ENCODE results near the gene PEPD. TPM values are rescaled to one million over a fixed set of nuclear protein-coding genes. Genes with fewer than 3 reads are reported as not detected.

The PEPD gene
- total RNA-seq, 2 experiments from 2014 or later, result 38.1 to 44.5 TPM

DNA sequence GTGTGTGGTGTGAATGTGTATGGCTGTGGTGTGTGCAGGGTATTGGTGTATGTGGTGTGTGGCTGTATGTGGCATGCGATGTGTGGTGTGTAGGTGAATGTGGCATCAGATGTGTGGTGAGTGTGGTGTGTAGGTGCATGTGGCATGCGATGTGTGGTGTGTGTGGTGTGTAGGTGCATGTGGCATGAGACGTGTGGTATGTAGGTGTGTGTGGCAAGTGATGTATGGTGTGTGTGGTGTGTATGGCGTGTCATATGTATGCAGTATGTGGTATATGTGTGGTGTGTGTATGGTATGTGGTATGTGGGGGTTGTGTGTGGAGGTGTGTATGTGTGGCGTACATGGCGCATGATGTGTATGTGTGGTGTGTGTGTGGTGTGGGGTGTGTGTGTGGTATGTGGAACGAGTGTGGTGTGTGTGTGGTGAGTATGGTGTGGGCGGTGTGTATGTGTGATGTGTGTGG, 63.4 kb downstream of the PEPD start:
- DNase-seq, result no peak
- H3K9me3 Mint-ChIP-seq, result no peaks in the 10 kb centered on the region
- POLR2A ChIA-PET, result no interaction called here
- no peaks in the 10 kb centered on the region for H3K4me1 Mint-ChIP-seq
- no peak overlapping the region for H3K27ac Mint-ChIP-seq
- no peaks in the 10 kb centered on the region for H3K36me3 Mint-ChIP-seq (ENCODE audit: low read depth)
- CTCF ChIA-PET, result no interaction called here
- no peak overlapping the region for H3K4me3 Mint-ChIP-seq
- H3K27me3 Mint-ChIP-seq, result no peaks in the 10 kb centered on the region

GRCh38 chr19:33456845-33457220, 64.8 kb downstream of the PEPD start:
- no peak for DNase-seq
- no peaks in the 10 kb centered on the region for H3K9me3 Mint-ChIP-seq
- no peaks in the 10 kb centered on the region for H3K4me1 Mint-ChIP-seq
- no peak overlapping the region for H3K27ac Mint-ChIP-seq
- CTCF ChIA-PET, result no interaction called here
- H3K36me3 Mint-ChIP-seq (ENCODE audit: low read depth), result no peaks in the 10 kb centered on the region
- no peaks in the 10 kb centered on the region for H3K27me3 Mint-ChIP-seq
- H3K4me3 Mint-ChIP-seq, result no peak overlapping the region
- POLR2A ChIA-PET, result no interaction called here

GRCh38 chr19:33456076-33456844, 65.3 kb downstream of the PEPD start:
- Mint-ChIP-seq H3K27ac (no peak overlapping the region), H3K4me3 (no peak overlapping the region), H3K9me3 (no peaks in the 10 kb centered on the region), H3K4me1 (no peaks in the 10 kb centered on the region), H3K36me3 (ENCODE audit: low read depth) (no peaks in the 10 kb centered on the region), H3K27me3 (no peaks in the 10 kb centered on the region)
- POLR2A ChIA-PET, result no interaction called here
- CTCF ChIA-PET, result interaction anchor here (0.9 kb wide), 1 partner anchor 322 kb away, joined by 3 read pairs; no protein-coding TSS in a partner anchor
- no peak for DNase-seq

DNA sequence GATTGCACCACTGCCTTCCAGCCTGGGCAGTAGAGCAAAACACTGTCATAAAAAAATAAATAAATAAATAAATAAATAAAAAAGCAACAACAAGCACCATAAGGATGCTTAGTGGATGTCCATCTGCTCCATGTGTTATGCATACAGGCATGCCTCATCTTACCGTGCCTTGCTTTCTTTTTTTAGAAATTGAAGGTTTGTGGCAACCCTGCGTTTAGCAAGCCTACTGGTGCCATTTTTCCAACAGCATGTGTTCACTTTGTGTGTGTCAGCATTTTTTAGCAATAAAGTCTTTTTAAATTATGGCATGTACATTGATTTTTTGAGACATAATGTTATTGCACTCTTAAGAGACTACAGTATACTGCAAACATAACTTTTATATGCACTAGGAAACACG, 68.3 kb downstream of the PEPD start:
- no peaks in the 10 kb centered on the region for H3K4me1 Mint-ChIP-seq
- POLR2A ChIA-PET, result no interaction called here

DNA sequence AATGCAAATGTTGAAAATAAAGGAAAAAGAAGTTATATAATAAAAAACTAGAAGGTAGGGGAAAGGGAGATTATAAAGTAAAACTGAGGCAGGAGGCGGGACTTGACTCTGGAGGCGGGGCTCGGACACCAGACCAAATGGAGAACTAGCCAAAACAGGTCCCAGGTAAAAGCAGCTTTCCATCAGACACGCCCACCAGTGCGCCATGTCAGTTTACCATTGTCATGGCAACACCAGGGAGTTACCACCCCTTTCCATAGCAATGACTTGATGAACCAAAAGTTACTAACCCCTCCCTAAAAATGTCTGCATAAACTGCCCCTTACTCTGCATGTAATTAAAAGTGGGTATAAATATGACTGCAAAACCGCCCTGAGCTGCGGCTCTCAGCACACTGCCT, 70.9 kb downstream of the PEPD start:
- CTCF ChIA-PET, result no interaction called here
- no peak for DNase-seq
- no peaks in the 10 kb centered on the region for H3K4me1 Mint-ChIP-seq
- POLR2A ChIA-PET, result no interaction called here
- no peak overlapping the region for H3K27ac Mint-ChIP-seq
- no peaks in the 10 kb centered on the region for H3K9me3 Mint-ChIP-seq
- H3K4me3 Mint-ChIP-seq, result no peak overlapping the region
- no peaks in the 10 kb centered on the region for H3K36me3 Mint-ChIP-seq (ENCODE audit: low read depth)
- no peaks in the 10 kb centered on the region for H3K27me3 Mint-ChIP-seq

More for the DNA sequence above, 68.3 kb downstream of the PEPD start:
- Mint-ChIP-seq H3K9me3 (no peaks in the 10 kb centered on the region), H3K36me3 (ENCODE audit: low read depth) (no peaks in the 10 kb centered on the region), H3K27ac (no peak overlapping the region), H3K27me3 (no peaks in the 10 kb centered on the region), H3K4me3 (no peak overlapping the region)
- CTCF ChIA-PET, result no interaction called here
- DNase-seq, result no peak

DNA sequence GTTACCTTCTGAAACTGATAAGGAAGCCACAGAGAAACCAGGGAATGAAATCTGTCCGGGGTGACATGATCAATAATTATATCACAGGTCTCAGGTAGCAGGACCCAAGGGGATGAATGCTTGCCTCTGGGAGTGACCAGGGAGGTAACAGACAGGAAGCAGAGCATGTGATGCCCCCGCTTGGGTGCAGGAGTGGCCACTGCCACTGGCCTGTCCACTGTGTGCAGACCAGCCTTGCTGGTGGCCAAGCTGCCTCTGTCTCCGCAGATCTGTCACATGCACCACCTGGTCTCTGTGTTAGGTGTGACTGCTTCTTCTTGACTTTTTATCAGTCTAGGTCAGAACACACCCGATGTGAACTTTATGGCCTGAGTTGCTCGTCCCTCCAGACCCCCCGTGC, 71.8 kb downstream of the PEPD start:
- H3K4me3 Mint-ChIP-seq, result no peak overlapping the region
- DNase-seq, result no peak
- H3K36me3 Mint-ChIP-seq (ENCODE audit: low read depth), result no peaks in the 10 kb centered on the region
- ChIA-PET POLR2A (no interaction called here), CTCF (interaction anchor here (1.8 kb wide), 1 partner anchor 43 kb away, joined by 4 read pairs; no protein-coding TSS in a partner anchor)
- H3K27me3 Mint-ChIP-seq, result no peaks in the 10 kb centered on the region
- H3K4me1 Mint-ChIP-seq, result no peaks in the 10 kb centered on the region
- H3K27ac Mint-ChIP-seq, result no peak overlapping the region
- no peaks in the 10 kb centered on the region for H3K9me3 Mint-ChIP-seq

DNA sequence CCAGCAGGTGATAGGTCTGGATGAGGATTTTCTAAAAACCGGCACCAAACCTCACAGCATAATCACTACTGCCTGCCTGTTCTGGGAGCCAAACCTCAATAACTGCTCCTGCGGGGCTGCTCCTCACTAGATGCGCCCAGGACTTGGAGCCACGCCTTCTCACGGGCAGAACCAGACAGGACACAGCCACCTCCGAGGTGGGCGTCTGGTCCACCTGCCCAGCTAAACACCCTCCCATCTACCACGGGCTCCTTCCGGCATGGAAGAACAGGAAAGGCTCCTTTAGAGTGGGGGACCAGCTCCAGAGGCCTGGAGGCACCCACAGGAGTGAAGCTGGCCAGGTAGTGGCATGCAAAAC, 73.5 kb downstream of the PEPD start:
- ChIA-PET CTCF (interaction anchor here (0.6 to 1.8 kb wide), 2 partner anchors 7 to 42 kb away, joined by 3 to 4 read pairs; no protein-coding TSS in a partner anchor), POLR2A (no interaction called here)
- no peak for DNase-seq
- Mint-ChIP-seq H3K9me3 (no peaks in the 10 kb centered on the region), H3K4me3 (no peak overlapping the region), H3K36me3 (ENCODE audit: low read depth) (no peaks in the 10 kb centered on the region), H3K4me1 (no peaks in the 10 kb centered on the region), H3K27ac (no peak overlapping the region), H3K27me3 (no peaks in the 10 kb centered on the region)

DNA sequence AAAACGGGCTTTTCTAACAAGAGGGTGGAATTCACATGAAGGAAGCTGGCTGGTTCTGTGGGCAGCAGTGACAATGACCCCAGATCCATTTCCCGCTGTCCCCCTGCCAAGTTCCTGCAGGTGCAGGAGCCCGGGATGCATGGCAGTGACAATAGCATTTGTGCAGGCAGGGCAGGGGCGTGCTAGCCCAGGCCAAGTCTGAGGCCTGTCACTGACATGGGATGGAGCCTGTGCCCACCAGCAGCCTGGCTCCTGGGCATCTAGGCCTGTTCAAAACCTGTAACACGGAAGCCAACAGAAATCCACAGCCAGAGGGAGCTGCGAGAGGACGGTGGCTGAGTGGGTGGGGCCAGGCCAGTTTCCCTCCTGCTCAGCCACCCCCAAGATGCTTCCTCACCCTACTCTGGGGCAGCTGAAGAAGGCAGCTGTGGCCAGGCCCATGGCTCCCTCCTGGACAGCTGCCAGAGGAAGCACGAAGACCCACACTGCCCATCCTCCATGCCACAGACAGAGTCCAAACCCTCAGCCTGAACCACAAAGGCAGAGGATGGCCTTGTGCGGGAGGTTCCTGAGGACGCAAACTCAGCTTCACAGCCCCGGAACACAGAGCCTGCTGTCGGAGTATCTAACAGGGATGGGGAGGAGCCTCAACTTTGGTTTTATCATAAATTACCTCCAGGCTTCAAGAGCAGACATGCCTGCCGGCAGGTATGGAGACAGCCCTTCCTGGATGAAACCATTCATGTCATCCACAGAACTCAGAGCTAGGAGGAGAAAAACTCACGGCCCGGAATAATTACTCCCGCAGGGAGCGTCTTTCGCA, 74.0 kb downstream of the PEPD start:
- no peaks in the 10 kb centered on the region for H3K27me3 Mint-ChIP-seq
- DNase-seq, result no peak
- no peak overlapping the region for H3K4me3 Mint-ChIP-seq

GRCh38 chr19:33446330-33447293, 75.0 kb downstream of the PEPD start:
- no peaks in the 10 kb centered on the region for H3K36me3 Mint-ChIP-seq (ENCODE audit: low read depth)
- CTCF ChIA-PET, result interaction anchor here (0.5 to 1.0 kb wide), 2 partner anchors 331 to 732 kb away, joined by 4 read pairs; no protein-coding TSS in a partner anchor
- peaks cover 1% of the 10 kb centered on the region for H3K4me1 Mint-ChIP-seq
- H3K27ac Mint-ChIP-seq, result no peak overlapping the region
- DNase-seq, result no peak
- no peaks in the 10 kb centered on the region for H3K27me3 Mint-ChIP-seq
- no peaks in the 10 kb centered on the region for H3K9me3 Mint-ChIP-seq
- POLR2A ChIA-PET, result no interaction called here
- H3K4me3 Mint-ChIP-seq, result no peak overlapping the region

More for the DNA sequence above, 74.0 kb downstream of the PEPD start:
- Mint-ChIP-seq H3K4me1 (no peaks in the 10 kb centered on the region), H3K27ac (no peak overlapping the region), H3K9me3 (no peaks in the 10 kb centered on the region), H3K36me3 (ENCODE audit: low read depth) (no peaks in the 10 kb centered on the region)
- ChIA-PET CTCF (interaction anchor here (0.6 kb wide), 1 partner anchor 8 kb away, joined by 3 read pairs; no protein-coding TSS in a partner anchor), POLR2A (no interaction called here)

DNA sequence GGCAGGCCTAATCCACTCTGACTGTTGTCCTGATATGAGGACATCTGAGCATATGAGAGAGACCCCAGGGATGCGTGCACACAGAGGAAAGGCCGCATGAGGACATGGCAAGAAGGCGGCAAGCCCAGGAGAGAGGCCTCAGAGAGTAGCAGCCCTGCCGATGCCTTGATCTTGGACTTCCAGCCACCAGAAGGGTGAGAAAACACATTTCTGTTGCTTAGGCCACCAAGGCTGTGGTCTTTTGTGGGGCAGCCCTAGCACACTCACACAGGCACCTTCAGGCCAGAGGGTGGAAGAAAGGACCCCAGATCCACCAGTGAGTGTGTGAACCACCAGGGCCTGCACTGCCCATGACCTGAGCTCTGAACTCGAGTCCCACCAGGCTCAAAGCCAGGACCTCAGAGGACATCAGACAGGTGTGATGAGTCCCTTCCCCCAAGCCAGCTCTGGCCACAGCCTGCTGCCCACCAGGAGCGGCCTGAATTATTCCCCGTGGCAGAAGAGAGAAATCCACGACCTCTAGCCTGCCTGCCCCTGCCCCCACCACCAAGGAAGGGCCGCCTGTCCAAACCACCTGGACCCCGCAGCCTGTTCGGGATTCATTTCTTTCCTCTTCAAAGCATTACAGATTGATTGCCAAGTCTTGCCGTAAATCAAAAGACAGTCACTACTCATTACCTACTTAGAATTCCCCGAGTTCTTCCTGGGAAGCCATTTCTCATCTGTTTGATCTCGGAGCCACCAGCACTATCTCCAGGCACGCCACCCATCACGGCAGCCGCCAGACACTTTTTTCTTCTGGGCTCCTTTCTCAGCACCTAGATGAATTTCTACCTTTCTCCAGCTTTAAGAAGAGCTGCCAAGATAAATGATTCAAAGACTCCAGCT, 75.9 kb downstream of the PEPD start:
- H3K36me3 Mint-ChIP-seq (ENCODE audit: low read depth), result no peaks in the 10 kb centered on the region
- ChIA-PET CTCF (interaction anchor here (1.0 kb wide), 1 partner anchor 332 kb away, joined by 4 read pairs; no protein-coding TSS in a partner anchor), POLR2A (no interaction called here)
- no peaks in the 10 kb centered on the region for H3K27me3 Mint-ChIP-seq
- peaks cover 1% of the 10 kb centered on the region for H3K4me1 Mint-ChIP-seq
- no peak overlapping the region for H3K4me3 Mint-ChIP-seq
- H3K9me3 Mint-ChIP-seq, result no peaks in the 10 kb centered on the region
- DNase-seq, result no peak
- H3K27ac Mint-ChIP-seq, result no peak overlapping the region

DNA sequence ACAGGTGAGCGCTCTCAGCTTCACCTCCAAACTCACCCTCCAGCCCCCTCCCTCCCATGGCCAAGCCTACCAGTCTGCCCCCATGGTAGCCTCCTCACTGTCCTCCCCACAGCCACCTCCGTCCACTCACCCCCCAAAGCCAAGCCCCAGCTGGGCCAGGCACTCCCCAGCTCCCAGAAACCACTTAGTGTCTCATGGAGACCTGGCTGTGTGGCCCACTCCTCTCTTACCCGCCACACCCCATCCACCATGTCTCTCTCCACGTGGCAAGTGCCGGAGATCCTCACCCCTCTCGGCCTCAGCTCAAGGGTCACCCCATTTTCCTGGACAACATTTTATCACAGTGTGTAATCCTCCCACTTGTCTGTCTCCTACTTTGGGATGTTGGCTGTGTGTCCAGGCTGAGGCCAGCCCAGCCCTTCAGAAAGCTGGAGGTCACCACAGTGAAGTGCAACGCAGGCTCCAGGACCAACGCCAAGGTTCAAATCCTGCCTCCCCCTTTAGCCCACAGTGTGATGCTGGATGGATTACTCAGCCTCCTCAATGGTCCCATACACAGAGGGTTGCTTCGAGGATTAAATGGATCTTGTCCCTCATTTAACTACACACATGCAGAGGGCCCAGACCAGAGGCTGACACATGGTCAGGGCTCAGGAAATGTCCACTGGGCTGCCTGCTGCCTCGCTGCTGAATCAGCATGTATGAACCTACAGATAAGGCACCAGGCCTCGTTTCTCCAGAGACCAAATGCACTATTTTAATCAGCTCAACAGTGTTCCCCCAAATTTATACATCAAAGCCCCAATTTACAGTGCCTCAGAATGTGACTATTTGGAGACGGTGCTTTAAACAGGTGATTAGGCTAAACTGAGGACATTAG, 76.8 kb downstream of the PEPD start:
- peaks cover 1% of the 10 kb centered on the region for H3K4me1 Mint-ChIP-seq
- CTCF ChIA-PET, result no interaction called here
- H3K9me3 Mint-ChIP-seq, result no peaks in the 10 kb centered on the region
- DNase-seq, result no peak
- no peak overlapping the region for H3K27ac Mint-ChIP-seq
- POLR2A ChIA-PET, result no interaction called here
- H3K4me3 Mint-ChIP-seq, result no peak overlapping the region
- H3K27me3 Mint-ChIP-seq, result no peaks in the 10 kb centered on the region
- no peaks in the 10 kb centered on the region for H3K36me3 Mint-ChIP-seq (ENCODE audit: low read depth)

Measured in activated CD4-positive, alpha-beta T cell treated with anti-CD3 and anti-CD28 coated beads, Interleukin-2, amount 10 ng/mL, durations not matched to agents 7 days and 5 days (primary cell).